HG02678 (cell line): ENCODE measurements around the gene FRMD4B.
"Not testable (repeated sequence)": the region's sequence is repeated elsewhere in the genome, so short reads cannot be mapped to it uniquely, and the experiment has no call there.

ENCODE experiments used
- ATAC-seq: cut with Tn5 transposase; IDR thresholded peaks from one replicate; pipeline ENCODE4 v1.9.1; 2021; ENCODE audit warnings: mild to moderate bottlenecking, moderate library complexity; ENCODE audit not compliant: unreplicated experiment

Gene FRMD4B

GRCh38 chr3:69325151-69325550 is 60.7 kb downstream of the FRMD4B start:
- no peak for ATAC-seq

DNA sequence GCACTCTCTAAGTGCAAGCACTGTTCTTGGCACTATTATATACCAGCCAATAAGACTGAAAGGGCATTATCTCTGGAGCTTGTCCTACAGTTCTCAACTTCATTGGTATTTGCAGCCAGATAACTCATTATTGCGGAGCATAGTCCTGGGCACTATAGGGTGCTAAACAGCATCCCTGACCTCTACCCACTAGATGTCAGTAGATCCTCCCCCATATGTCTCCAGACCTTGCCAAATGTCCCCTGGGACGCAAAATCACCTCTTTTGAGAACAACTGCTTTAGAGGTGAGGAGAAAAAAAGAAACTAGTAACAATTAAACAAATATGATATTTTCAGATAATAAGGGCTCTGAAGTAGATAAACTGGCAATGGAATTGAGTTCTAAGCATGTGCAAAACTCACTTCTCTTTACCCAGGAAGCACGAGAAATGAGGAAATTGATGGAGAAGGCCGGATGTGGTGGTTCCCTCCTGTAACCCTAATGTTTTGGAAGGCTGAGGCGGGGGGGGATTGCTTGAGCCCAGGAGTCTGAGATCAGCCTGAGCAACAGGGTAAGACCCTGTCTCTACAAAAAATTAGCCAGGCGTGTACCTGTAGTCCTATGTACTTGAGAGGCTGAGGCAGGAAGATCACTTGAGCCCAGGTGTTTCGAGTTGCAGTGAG is 61.4 kb downstream of the FRMD4B start:
- ATAC-seq, result peak; percentile 39

- no peak for ATAC-seq
These were observed 61.9 kb downstream of the FRMD4B start for GRCh38 chr3:69323941-69324340.

GRCh38 chr3:69322512-69322911 is 63.4 kb downstream of the FRMD4B start:
- not testable (repeated sequence) for ATAC-seq

DNA sequence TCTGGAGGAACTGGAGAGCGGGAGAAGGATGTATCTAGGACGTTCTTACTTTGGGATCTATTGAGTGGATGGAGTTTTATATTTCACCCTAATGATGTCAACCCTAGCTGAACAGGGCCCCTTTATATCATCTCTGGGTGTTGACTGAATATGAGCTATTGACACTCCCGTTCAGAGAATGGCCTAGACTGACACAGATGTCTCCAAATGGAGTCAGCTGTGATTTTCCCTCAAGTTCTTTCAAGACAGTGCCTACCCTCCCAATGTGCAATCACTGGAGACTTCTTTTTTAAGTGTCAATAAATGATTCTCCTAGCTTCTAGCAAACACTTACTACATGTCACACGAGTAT is 63.8 kb downstream of the FRMD4B start:
- ATAC-seq, result no peak

- ATAC-seq, result no peak
These were observed 64.4 kb downstream of the FRMD4B start for GRCh38 chr3:69321301-69322157.

DNA sequence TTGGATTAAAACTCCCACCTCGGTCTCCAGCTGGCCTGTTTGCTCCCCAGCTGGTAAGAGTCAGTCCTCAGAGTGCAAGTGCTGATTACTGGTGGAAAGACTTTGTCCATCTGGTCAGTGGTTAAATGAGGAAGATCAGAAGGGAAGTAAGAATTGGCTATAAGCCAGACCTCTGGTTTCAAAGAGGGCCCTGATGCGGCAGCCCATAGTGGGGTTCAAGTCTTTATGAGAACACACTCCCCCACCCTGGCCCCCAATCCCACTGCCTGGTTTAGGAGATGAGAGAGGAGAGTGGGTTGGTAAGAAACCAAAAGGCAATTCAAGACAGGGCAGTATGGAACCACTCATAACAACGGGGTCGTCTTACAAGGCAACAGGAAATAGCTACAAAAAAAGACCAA is 65.0 kb downstream of the FRMD4B start:
- peak; percentile 75 for ATAC-seq

DNA sequence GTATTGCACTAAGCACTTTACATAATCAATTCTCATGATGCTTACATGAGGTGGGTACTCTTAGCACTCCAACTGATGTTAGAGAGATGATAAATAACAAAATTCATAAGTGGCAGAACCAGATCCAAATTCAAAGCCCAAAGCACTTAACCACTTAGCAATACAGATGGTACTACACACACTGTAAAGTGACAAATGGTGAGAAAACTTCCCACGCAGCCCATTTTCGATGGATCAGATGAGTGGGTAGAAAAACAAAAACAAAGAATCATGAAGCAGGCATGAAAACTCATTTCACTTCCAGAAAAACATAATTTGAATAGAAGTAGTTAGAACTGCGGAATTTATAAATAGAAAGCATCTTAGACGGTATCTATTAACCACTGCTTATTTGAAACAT is 66.2 kb downstream of the FRMD4B start:
- no peak for ATAC-seq

- no peak for ATAC-seq
These were observed 67.5 kb downstream of the FRMD4B start for GRCh38 chr3:69318410-69318809.

DNA sequence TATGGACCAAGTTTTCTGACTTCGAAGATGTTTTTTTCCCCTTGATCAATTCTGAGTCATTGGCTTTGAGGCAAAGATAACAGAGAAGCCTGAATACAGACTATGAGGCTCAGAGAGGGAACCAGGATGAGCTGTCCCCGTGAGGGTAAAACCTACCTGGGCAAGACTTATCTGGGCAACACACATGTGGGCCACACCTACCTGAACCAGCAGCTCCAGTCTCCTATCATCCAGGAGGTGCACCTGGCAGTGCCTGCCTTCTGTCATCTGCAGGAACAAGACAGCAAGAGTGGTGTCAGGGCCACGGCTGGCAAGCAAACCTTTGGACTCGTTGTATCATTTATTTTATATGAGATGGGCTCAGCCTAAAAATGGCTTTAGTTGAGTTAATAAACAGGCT is 72.6 kb downstream of the FRMD4B start:
- no peak for ATAC-seq

DNA sequence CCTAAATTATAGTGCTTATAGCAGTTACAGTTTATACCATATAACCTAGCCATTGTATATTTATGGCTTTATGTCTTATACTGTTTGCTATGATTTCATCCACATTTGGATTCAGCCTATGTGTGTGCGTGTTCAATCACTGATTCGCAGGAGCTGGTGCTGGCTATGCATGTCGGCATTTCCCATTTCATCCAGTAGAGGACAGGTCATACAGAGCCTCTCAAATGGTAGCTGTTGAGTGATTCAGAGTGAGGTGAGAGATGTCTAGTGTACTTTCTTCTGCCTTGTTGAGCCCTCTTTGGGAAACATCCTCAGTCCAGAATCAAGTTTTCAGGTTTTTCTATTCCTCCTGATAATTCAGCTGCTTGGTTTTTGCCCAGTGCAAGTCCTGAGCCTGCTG is 76.1 kb downstream of the FRMD4B start:
- no peak for ATAC-seq

DNA sequence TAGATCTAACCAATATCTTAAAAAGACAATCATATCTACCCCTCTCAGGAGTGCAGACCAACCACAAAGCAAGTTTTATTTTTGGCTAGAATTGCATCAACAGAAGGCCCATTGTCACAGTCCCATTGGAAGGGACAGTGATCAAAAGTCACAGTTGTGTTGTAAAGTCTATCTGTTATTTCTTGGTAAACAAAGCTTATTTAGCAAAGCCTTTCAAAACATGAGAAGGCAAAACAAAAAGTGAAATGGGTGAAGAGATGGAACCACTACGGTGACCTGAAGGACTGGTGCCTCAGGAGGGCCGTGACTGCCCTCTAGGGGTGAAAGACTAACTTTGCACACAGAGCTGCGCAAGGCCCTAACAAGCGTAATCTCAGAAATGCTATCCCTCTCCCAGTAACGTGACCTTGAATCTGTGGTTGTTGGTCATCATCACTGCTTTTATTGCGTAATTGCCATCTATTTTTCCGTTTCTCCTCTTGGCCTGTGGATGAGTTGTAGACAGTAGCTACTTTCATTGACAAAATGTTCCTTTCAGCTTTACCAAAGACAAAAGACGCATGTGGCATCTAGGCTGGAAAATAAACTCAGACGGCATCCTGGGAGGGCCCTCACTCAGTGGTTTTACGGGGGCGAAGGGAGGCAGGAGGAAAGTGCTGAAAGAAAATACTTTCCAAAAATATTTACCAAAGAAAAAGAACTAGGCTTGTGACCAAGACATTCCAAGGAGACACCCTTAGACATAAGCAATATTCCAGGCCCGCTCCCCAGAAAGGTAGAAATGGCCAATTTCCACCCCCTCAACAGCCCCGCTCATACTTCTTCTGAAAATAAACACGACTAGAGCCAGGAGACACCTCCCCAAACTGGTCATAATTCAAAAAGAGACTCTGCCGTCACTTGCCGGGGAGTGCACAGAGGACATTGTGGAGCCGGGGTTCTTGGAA is 79.4 kb downstream of the FRMD4B start:
- ATAC-seq, result peak; percentile 96

DNA sequence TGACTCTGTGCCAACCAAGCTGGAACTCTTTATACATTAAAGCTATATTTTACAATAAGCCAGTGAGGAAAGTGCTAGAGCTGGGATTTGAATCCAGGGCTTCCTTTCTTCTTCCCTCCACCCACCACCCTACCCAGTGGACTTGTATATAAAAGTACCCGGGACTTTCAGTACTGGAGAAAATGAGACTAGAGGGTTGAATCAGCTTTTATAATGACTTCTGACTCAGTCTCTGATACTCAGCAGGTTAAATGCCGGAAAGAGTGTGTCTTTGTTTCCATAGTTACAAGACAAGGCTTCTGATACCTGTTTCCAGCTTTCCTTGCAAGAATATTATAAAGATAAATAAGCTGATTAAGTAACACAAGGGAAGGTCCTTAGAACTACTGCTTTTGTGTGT is 80.9 kb downstream of the FRMD4B start:
- no peak for ATAC-seq

DNA sequence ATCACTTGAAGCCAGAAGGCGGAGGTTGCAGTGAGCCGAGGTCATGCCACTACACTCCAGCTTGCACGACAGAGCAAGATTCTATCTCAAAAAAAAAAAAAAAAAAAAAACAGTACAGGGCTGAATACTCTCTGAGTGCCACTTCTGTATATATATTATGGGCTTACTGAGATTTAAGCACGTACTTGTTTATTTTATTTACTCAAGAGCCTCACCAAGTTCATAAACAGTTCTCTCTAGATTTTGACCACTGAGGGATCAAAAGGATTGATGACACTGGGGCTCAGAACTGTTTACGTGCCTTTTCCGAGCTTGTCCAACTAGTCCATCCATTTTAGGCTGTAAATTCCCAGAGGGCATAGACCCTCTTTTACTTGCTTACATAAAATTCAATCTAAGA is 81.5 kb downstream of the FRMD4B start:
- no peak for ATAC-seq

DNA sequence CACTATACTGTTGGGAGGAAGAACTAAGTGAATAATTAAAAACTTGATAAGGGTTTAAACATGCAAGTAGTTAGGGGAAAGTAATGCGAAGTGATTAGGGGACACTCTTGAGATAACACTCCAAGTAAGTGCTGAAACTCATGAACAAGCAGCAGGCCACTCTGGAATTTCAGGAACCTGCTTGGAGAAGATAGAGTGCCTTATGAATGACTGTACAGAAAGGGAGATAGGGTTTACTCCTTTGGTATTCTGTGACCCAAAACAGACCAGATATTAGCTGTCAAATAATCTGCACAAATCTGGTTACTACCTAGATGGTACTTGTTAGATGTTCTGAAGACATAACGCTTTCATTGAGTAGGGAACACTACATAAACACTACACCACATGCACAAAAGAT is 85.6 kb downstream of the FRMD4B start:
- no peak for ATAC-seq

DNA sequence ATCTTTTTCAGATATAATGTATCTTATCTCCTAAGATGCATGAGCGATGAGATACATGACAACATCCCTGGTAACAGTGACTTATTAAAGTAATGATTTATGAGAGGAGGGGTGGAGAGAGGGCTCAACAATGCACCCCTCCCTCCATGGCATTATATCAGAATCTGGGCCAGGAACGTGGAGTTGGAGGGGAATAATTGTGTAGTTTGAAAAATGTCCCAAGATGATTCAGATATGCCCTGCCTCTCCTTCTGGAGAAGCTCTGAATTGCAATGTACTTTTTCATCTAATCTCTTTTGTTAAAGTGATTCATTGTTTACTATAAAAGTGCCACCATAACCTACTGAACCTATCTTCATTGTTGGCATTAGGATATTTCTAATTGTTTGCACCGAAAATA is 86.5 kb downstream of the FRMD4B start:
- no peak for ATAC-seq

DNA sequence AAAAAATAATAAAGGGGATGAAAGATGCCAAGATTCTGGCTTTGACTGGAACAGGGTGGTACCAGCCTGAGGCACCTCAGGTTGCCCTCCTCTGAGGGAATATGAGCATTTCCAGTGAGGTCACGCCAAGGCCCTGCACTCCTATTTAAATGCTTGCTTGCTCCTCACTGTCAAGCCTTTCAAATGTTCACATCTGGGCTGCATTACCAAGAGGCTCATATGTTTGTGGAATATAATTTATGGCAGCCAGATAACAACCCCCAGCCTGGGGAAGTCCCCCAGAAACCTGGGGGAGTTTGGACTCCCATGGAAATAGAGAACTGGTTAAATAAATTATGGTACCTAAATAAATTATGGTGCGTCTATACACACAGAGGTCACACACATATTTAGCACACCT is 88.4 kb downstream of the FRMD4B start:
- ATAC-seq, result no peak

DNA sequence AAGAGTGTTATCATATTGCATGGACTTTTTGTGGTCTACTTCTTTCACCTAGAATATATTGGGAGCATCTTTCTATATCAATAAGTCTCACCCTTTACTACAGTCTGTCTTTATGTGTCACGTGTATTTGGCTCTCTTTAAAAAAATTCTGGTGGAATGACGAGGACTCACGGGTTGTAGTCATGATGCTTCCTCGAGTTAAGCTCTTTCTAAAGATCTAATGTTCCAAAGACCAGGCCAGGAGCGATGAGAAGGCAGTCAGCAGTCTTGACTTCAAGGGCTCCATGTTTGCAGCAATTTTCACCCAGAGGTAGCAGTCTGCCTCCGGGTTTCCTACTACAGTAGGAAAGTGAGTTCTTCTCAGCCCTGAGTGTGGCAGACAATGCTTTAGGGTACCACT is 88.9 kb downstream of the FRMD4B start:
- no peak for ATAC-seq

DNA sequence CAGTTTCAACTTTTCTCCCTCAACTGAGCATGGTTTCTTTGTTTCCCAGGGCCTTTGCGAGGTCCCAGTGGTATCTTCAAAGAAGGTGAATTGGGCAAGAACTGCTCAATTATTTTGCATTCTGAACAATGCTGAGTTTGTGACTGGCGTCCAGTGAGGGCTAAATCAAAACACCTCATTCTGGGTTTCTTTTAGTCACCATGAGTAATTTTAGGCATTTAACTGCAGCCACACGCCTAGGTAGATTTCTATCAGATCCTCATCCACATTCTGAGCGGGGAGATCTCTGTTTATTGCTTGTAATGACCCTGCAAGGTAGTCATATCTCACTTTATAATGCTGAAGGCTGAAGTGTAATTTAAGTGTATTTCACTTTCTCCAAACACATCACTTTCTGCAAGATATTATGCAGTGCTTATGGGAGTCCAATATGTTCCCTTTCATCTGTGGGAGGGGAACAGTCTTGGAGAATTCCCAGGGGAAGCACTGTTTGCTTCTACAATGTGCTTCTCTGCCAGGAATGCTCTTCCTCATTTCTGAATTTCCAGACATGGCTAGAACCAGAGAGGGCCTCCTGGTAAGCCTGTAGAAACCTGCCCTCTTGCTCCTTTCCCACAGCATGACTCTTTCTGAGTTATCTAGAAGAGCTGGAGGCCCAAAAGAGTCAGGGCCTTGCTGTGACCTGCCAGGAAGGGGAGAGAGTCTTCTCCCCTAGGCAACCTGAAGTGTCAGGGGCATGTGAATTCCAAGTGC is 91.7 kb downstream of the FRMD4B start:
- no peak for ATAC-seq

GRCh38 chr3:69292959-69293574 is 92.8 kb downstream of the FRMD4B start:
- no peak for ATAC-seq
